Stomach (tissue), 4 donors: Measurements from ENCODE around the gene CACNA2D3.

Source experiments
- CTCF ChIP-seq, 7 experiments: fragments of 450-650 bp in 4 of 7; fragments of 200-600 bp in 3 of 7; sonication (generic) in 3 of 7; IDR thresholded peaks; one replicate each; pipeline ENCODE4 v1.5.1; 2016 to 2019; ENCODE audit warnings: antibody characterized with exemption in 7 of 7, control low read depth in 2 of 7, mild to moderate bottlenecking in 1 of 7
- EP300 ChIP-seq: sonication (generic); formaldehyde crosslinking; IDR thresholded peaks from one replicate; pipeline ENCODE4 v1.6.1; 2017; ENCODE audit warnings: antibody characterized with exemption
- POLR2A ChIP-seq, 4 donors: fragments of 450-650 bp; IDR thresholded peaks; one replicate each; pipeline ENCODE4 v1.6.1; 2016; ENCODE audit warnings: antibody characterized with exemption in 4 of 4, control low read depth in 2 of 4, mild to moderate bottlenecking in 1 of 4, moderate library complexity in 1 of 4

- no peak for TF ChIP-seq EP300
- TF ChIP-seq CTCF (IDR thresholded peaks at IDR 0.05), result no peak
- no peak for TF ChIP-seq POLR2A (IDR thresholded peaks at IDR 0.05)
Measured at GRCh38 chr3:54556630-54557029, 434.3 kb downstream of the CACNA2D3 start.
